Aorta (tissue), 5 donors: ENCODE measurements around the gene CEACAM19. TPM values are rescaled to one million over a fixed set of nuclear protein-coding genes. Genes with fewer than 3 reads are reported as not detected.

ENCODE experiments used
- ATAC-seq: fragments of 200-7000 bp; cut with Tn5 transposase; one replicate; pipeline ENCODE4 v1.9.1; 2022; ENCODE audit warnings: moderate library complexity; ENCODE audit not compliant: low FRiP score
- DNase-seq, 2 donors: peaks; one replicate each; pipeline ENCODE4 v3.0.0-alpha.2; 2020
- H3K27ac ChIP-seq, 2 donors: one replicate each; pipeline ENCODE4 v1.5.1; 2013; ENCODE audit warnings: low read length in 2 of 2, mild to moderate bottlenecking in 2 of 2, moderate library complexity in 2 of 2, control low read depth in 1 of 2, inconsistent platforms in 1 of 2, low read depth in 1 of 2
- H3K27me3 ChIP-seq, 2 donors: one replicate each; pipeline ENCODE4 v1.6.1; 2013; ENCODE audit warnings: control low read depth in 1 of 2, low read length in 1 of 2, mild to moderate bottlenecking in 1 of 2, moderate library complexity in 1 of 2; ENCODE audit not compliant: insufficient read depth in 2 of 2, control insufficient read depth in 1 of 2
- H3K36me3 ChIP-seq, 2 donors: one replicate each; pipeline ENCODE4 v1.6.1; 2013; ENCODE audit warnings: control low read depth in 1 of 2, low read length in 1 of 2, mild to moderate bottlenecking in 1 of 2; ENCODE audit not compliant: insufficient read depth in 2 of 2, control insufficient read depth in 1 of 2
- H3K4me1 ChIP-seq, 2 donors: one replicate each; pipeline ENCODE4 v1.6.1; 2013; ENCODE audit warnings: low read length in 2 of 2, control low read depth in 1 of 2, mild to moderate bottlenecking in 1 of 2, moderate library complexity in 1 of 2; ENCODE audit not compliant: insufficient read depth in 2 of 2, control insufficient read depth in 1 of 2
- H3K4me3 ChIP-seq, 2 donors: one replicate each; pipeline ENCODE4 v1.5.1; 2013; ENCODE audit warnings: low read length in 2 of 2, control low read depth in 1 of 2, mild to moderate bottlenecking in 1 of 2
- H3K9me3 ChIP-seq: one replicate; pipeline ENCODE4 v1.6.1; 2013; ENCODE audit warnings: mild to moderate bottlenecking, low read length; ENCODE audit not compliant: control insufficient read depth
- WGBS, 2 donors: extraction: QIAGEN DNeasy Blood & Tissue Kit; methylation state at CpG; one replicate each; pipeline ENCODE4 v1.1.7; 2013; 5-methylcytosine and 5-hydroxymethylcytosine counted together
- intact Hi-C, 2 donors: fragments of 100-400 bp; cut with DNase I; formaldehyde crosslinking; loops; one replicate each; pipeline versions ENCODE4 v1.14.2 to v1.15.0; 2022
- microRNA-seq, 2 donors: library from miRNA; unstranded; fragments of <30 nt; microRNA quantifications; one replicate each; pipeline ENCODE4 v1.2.0, GENCODE V29; 2020
- polyA plus RNA-seq, 2 donors: library from polyadenylated mRNA; stranded (reverse); fragments of 200-250 nt; gene quantifications; one replicate each; pipeline ENCODE4 v1.2.3, GENCODE V29; 2013
- total RNA-seq, 2 donors: library from RNA; stranded (reverse); fragmentation: NEBNext Ultra II Directional; extraction: Animal tissue kit (Norgen Biotek cat#: 25700); gene quantifications; one replicate each; pipeline ENCODE4 v1.2.1, GENCODE V29; 2021
- donor health status: healthy with polysubstance abuse.
- donor health status: Bipolar disorder and iron deficiency.
- donor health status: DM: no; HTN: no; CAD: no.
- donor health status: DM: no; HTN: no; CAD: no.
- donor health status: DM: yes; HTN: yes; CAD: no.

Gene CEACAM19
- total and polyA plus RNA-seq, 4 donors = 1.8 to 18.4 (median 12.7) TPM

DNA sequence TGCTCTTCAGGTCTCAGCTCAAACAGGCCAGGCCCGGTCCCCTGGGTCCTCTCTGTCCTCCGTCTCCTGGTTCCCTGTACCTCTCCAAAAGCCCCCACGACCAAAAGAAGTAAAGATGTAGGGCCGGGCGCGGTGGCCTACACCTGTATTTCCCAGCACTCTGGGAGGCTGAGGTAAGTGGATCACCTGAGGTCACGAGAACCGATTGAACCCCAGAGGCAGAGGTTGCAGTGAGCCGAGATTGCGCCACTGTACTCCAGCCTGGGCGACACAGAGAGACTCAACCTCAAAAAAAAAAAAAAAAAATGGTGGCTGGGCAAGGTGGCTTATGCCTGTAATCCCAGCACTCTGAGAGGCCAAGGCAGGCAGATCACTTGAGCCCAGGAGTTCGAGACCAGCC lies 55.2 kb downstream of the CEACAM19 start:
- Histone ChIP-seq H3K36me3 (no peaks in the 10 kb centered on the region), H3K4me1 (no peaks in the 10 kb centered on the region), H3K27ac (no peak overlapping the region), H3K4me3 (no peak overlapping the region), H3K9me3 (no peaks in the 10 kb centered on the region), H3K27me3 (no peaks in the 10 kb centered on the region)
- intact Hi-C loops = no loop called here
- WGBS, 2 donors = 93 to 97% methylated on average over 12 of the region's 12 CpGs
- DNase-seq = no peak
- ATAC-seq = no peak

- Histone ChIP-seq H3K9me3 (no peaks in the 10 kb centered on the region), H3K4me3 (no peak overlapping the region), H3K27me3 (no peaks in the 10 kb centered on the region), H3K4me1 (no peaks in the 10 kb centered on the region), H3K27ac (no peak overlapping the region), H3K36me3 (no peaks in the 10 kb centered on the region)
- intact Hi-C loops = no loop called here
- WGBS, 2 donors = 71 to 76% methylated on average over 6 of the region's 6 CpGs
- no peak for ATAC-seq
- DNase-seq = no peak
Measured at GRCh38 chr19:44728178-44728577, 56.9 kb downstream of the CEACAM19 start.

DNA sequence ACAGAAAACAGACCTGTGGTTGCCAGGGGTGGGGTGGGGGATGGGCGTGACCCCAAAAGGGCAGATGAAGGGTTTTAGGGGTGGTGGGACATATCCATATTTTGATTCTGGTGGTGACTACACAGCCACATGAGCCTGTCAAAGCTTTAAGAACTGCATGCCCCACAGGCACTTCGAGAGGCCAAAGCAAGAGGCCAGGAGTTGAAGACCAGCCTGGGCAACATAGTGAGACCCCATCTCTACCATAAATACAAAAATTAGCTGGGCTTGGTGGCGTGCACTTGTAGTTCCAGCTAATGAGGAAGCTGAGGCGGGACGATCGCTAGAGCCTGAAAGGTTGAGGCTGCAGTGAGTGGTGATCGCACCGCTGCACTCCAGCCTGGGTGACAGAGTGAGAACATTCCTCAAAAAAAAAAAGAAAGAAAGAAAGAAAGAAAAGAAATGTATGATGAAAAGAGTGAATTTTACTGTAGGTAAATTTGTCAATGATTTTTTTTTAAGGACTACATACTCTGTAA lies 58.3 kb downstream of the CEACAM19 start:
- no peak for DNase-seq
- H3K4me3 ChIP-seq = no peak overlapping the region
- intact Hi-C loops = no loop called here
- no peak for ATAC-seq
- H3K4me1 ChIP-seq = no peaks in the 10 kb centered on the region
- WGBS, 2 donors = 92 to 93% methylated on average over 8 of the region's 8 CpGs
- no peaks in the 10 kb centered on the region for H3K36me3 ChIP-seq
- no peak overlapping the region for H3K27ac ChIP-seq
- H3K9me3 ChIP-seq = no peaks in the 10 kb centered on the region
- no peaks in the 10 kb centered on the region for H3K27me3 ChIP-seq

GRCh38 chr19:44731081-44731480 lies 59.8 kb downstream of the CEACAM19 start:
- ATAC-seq = no peak
- WGBS, 2 donors = 91 to 96% methylated on average over 5 of the region's 5 CpGs
- Histone ChIP-seq H3K4me1 (no peaks in the 10 kb centered on the region), H3K9me3 (no peaks in the 10 kb centered on the region), H3K4me3 (no peak overlapping the region), H3K36me3 (no peaks in the 10 kb centered on the region), H3K27ac (no peak overlapping the region), H3K27me3 (no peaks in the 10 kb centered on the region)
- intact Hi-C loops = no loop called here
- no peak for DNase-seq

- intact Hi-C loops = no loop called here
- ATAC-seq = no peak
- WGBS, 2 donors = 70 to 80% methylated on average over 5 of the region's 5 CpGs
- Histone ChIP-seq H3K27ac (no peak overlapping the region), H3K9me3 (no peaks in the 10 kb centered on the region), H3K27me3 (no peaks in the 10 kb centered on the region), H3K4me1 (no peaks in the 10 kb centered on the region), H3K4me3 (no peak overlapping the region), H3K36me3 (no peaks in the 10 kb centered on the region)
- DNase-seq = no peak
Measured at GRCh38 chr19:44731622-44732021, 60.3 kb downstream of the CEACAM19 start.

DNA sequence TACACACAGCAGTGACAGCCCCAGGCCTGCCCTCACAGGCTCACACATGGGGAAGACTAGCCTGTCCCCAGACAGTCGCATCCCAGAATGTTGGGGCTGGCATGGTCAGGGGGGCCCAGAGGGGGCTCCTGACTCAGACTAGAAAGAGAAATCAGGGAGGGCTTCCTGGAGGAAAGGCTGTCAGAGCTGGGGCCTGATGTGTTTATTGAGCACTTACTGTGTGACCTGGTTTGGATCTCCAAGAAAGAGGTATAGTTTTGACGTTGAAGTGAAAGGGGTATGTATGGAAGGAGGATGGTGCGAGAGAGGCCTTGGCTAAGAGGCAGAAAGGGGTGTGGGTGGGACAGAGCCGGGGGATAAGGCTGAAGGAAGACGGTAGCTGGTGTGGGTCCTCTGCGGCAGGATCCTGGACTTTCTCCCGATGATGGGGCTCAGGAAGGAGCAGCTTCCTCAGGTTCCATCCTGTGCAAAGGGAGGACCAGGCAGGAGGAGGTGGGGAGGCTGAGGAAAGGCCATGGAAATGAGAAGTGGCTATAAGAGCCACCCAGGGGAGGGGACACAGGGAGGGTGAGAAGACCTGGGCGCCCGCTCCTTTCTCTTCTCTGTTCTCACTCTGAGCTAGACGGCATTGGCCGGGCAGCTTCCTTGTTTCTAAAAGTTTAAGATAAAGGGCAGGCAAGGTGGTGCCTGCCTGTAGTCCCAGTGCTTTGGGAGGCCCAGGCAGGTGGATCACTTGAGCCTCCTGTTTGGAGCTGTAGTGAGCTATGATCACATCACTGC lies 61.1 kb downstream of the CEACAM19 start:
- H3K4me3 ChIP-seq = no peak overlapping the region
- no peak for ATAC-seq
- no peaks in the 10 kb centered on the region for H3K4me1 ChIP-seq
- DNase-seq = no peak
- H3K27ac ChIP-seq = no peak overlapping the region
- intact Hi-C loops = no loop called here
- H3K36me3 ChIP-seq = no peaks in the 10 kb centered on the region
- no peaks in the 10 kb centered on the region for H3K27me3 ChIP-seq
- no peaks in the 10 kb centered on the region for H3K9me3 ChIP-seq
- 80 to 85% methylated on average over 11 of the region's 11 CpGs for WGBS, 2 donors

Small RNAs within 50 kb of the gene (microRNA-seq; reads per million reads assigned to microRNA genes)
- gene MIR4531 = 0 reads per million in 2 donors

Other genes with a start within 250 kb of the CEACAM19 start
- 1 to 10 TPM; 5.4 to 7.4 TPM for gene ZNF229, start 223.0 kb upstream of the CEACAM19 start, total RNA-seq
- gene ZNF229, start 223.0 kb upstream of the CEACAM19 start, polyA plus RNA-seq = 1 to 10 TPM in 1 of 2 donors, under 1 TPM in 1; 0.75 to 1.6 TPM
- gene ZNF180, start 171.0 kb upstream of the CEACAM19 start, total RNA-seq = 1 to 10 TPM; 4.2 to 7.7 TPM
- gene ZNF180, start 171.0 kb upstream of the CEACAM19 start, polyA plus RNA-seq = 1 to 10 TPM; 2.6 to 3.3 TPM
- not detected for gene CEACAM20, start 141.8 kb upstream of the CEACAM19 start, total RNA-seq
- gene CEACAM20, start 141.8 kb upstream of the CEACAM19 start, polyA plus RNA-seq = under 1 TPM in 1 of 2 donors, not detected in 1; 0.63 TPM
- not detected for gene IGSF23, start 57.9 kb upstream of the CEACAM19 start, total RNA-seq
- 1 to 10 TPM in 1 of 2 donors, under 1 TPM in 1; 0.18 to 8.4 TPM for gene IGSF23, start 57.9 kb upstream of the CEACAM19 start, polyA plus RNA-seq
- 10 to 100 TPM; 31.3 to 44.2 TPM for gene PVR, start 27.6 kb upstream of the CEACAM19 start, total RNA-seq
- gene PVR, start 27.6 kb upstream of the CEACAM19 start, polyA plus RNA-seq = 10 to 100 TPM in 1 of 2 donors, 1 to 10 TPM in 1; 7.4 to 24.6 TPM
- gene CEACAM16, start 27.7 kb downstream of the CEACAM19 start, total RNA-seq = under 1 TPM in 1 of 2 donors, not detected in 1; 0.36 TPM
- not detected for gene CEACAM16, start 27.7 kb downstream of the CEACAM19 start, polyA plus RNA-seq
- 100 to 1,000 TPM in 1 of 2 donors, 10 to 100 TPM in 1; 46.4 to 102 TPM for gene BCL3, start 77.2 kb downstream of the CEACAM19 start, total RNA-seq
- gene BCL3, start 77.2 kb downstream of the CEACAM19 start, polyA plus RNA-seq = 10 to 100 TPM; 29.9 to 36.2 TPM
- gene CBLC, start 106.4 kb downstream of the CEACAM19 start, total RNA-seq = not detected
- gene CBLC, start 106.4 kb downstream of the CEACAM19 start, polyA plus RNA-seq = 10 to 100 TPM in 1 of 2 donors, not detected in 1; 13.3 TPM
- gene BCAM, start 137.6 kb downstream of the CEACAM19 start, total RNA-seq = 100 to 1,000 TPM; 146 to 161 TPM
- gene BCAM, start 137.6 kb downstream of the CEACAM19 start, polyA plus RNA-seq = 100 to 1,000 TPM in 1 of 2 donors, 10 to 100 TPM in 1; 43.1 to 109 TPM
- gene NECTIN2, start 174.8 kb downstream of the CEACAM19 start, total RNA-seq = 10 to 100 TPM; 88.2 to 97.8 TPM
- gene NECTIN2, start 174.8 kb downstream of the CEACAM19 start, polyA plus RNA-seq = 10 to 100 TPM; 27.8 to 49.5 TPM
- 10 to 100 TPM; 22.3 to 23.6 TPM for gene TOMM40, start 219.8 kb downstream of the CEACAM19 start, total RNA-seq
- gene TOMM40, start 219.8 kb downstream of the CEACAM19 start, polyA plus RNA-seq = 10 to 100 TPM in 1 of 2 donors, 1 to 10 TPM in 1; 8.9 to 14.8 TPM
- 100 to 1,000 TPM in 1 of 2 donors, 10 to 100 TPM in 1; 96.1 to 105 TPM for gene APOE, start 234.3 kb downstream of the CEACAM19 start, total RNA-seq
- 100 to 1,000 TPM; 207 to 455 TPM for gene APOE, start 234.3 kb downstream of the CEACAM19 start, polyA plus RNA-seq
- gene APOC1, start 243.1 kb downstream of the CEACAM19 start, total RNA-seq = 10 to 100 TPM; 14.8 to 22.2 TPM
- 100 to 1,000 TPM in 1 of 2 donors, 1 to 10 TPM in 1; 7.4 to 127 TPM for gene APOC1, start 243.1 kb downstream of the CEACAM19 start, polyA plus RNA-seq